H1 (cell line): Measurements from ENCODE around the gene DENND2D. TPM values are rescaled to one million over a fixed set of nuclear protein-coding genes. Genes with fewer than 3 reads are reported as not detected.

Experiments used
- BCL11A ChIP-seq, 2 experiments: IDR thresholded peaks; one replicate each; pipeline ENCODE4 v1.6.1; 2011; ENCODE audit warnings: low read depth in 2 of 2, low read length in 2 of 2, mild to moderate bottlenecking in 2 of 2
- CHD2 ChIP-seq: IDR thresholded peaks from 2 replicates; pipeline ENCODE4 v1.6.1; 2012; ENCODE audit warnings: low read length, improper control_type of control experiment
- CHD7 ChIP-seq: fragments of 300-600 bp; sonication (generic); IDR thresholded peaks from 2 replicates; pipeline ENCODE4 v1.7.1; 2012; ENCODE audit warnings: low read length, moderate library complexity, mild to moderate bottlenecking, inconsistent platforms; ENCODE audit not compliant: insufficient replicate concordance
- HDAC2 ChIP-seq, 2 experiments: fragments of 300-600 bp in 1 of 2; sonication (generic) in 1 of 2; IDR thresholded peaks; 2 replicates each; pipeline ENCODE4 v1.6.1; 2011 to 2012; ENCODE audit warnings: low read depth in 2 of 2, low read length in 2 of 2, mild to moderate bottlenecking in 2 of 2, moderate library complexity in 2 of 2, borderline replicate concordance in 1 of 2, inconsistent platforms in 1 of 2
- NRF1 ChIP-seq: IDR thresholded peaks from 2 replicates; pipeline ENCODE4 v1.6.1; 2011; ENCODE audit warnings: mild to moderate bottlenecking, low read depth, low read length, improper control_type of control experiment
- RBBP5 ChIP-seq: IDR thresholded peaks from 2 replicates; pipeline ENCODE4 v1.7.1; 2012; ENCODE audit warnings: low read depth, mild to moderate bottlenecking, inconsistent platforms, low read length, moderate library complexity, borderline replicate concordance
- RXRA ChIP-seq: IDR thresholded peaks from 2 replicates; pipeline ENCODE4 v1.6.1; 2011; ENCODE audit warnings: low read depth, mild to moderate bottlenecking, low read length, moderate library complexity; ENCODE audit not compliant: insufficient read depth
- SIX5 ChIP-seq: IDR thresholded peaks from 2 replicates; pipeline ENCODE4 v1.6.1; 2011; ENCODE audit warnings: mild to moderate bottlenecking, low read depth, low read length
- TCF12 ChIP-seq: IDR thresholded peaks from 2 replicates; pipeline ENCODE4 v1.6.1; 2011; ENCODE audit warnings: low read depth, mild to moderate bottlenecking, low read length
- YY1 ChIP-seq: IDR thresholded peaks from 2 replicates; pipeline ENCODE4 v1.6.1; 2011; ENCODE audit warnings: low read depth, mild to moderate bottlenecking, low read length
- ZNF274 ChIP-seq: IDR thresholded peaks from 2 replicates; pipeline ENCODE4 v1.7.0; 2012; ENCODE audit warnings: low read length, borderline replicate concordance; ENCODE audit errors: extremely low read depth
- polyA plus RNA-seq, 7 experiments: library from polyadenylated mRNA; depleted of rRNA in 3 of 7; stranded (reverse) in 5 of 7; unstranded in 2 of 7; fragments of >200 nt in 5 of 7; fragments of 200-250 nt in 2 of 7; gene quantifications; 1 replicate in 5 of 7; 2 replicates in 1 of 7; 4 replicates in 1 of 7; pipeline versions ENCODE4 v1.2.1 to v1.2.3, GENCODE V29; 2011 to 2013; ENCODE audit warnings: missing spikeins in 2 of 7, mixed read lengths in 2 of 7
- total RNA-seq: library from RNA; stranded (reverse); fragmentation: NEBNext Ultra II Directional; extraction: Animal tissue kit (Norgen Biotek cat#: 25700); gene quantifications from 2 replicates; pipeline ENCODE4 v1.2.1, GENCODE V29; 2021

Gene DENND2D
- total and polyA plus RNA-seq, 2 of the 8 experiments (the other 6 are each of a cell fraction or from before 2014, with no cell fraction given) = 0.58 to 1.6 TPM

- TF ChIP-seq CHD7 (no peak), ZNF274 (no peak), YY1 (no peak), HDAC2 (IDR thresholded peaks at IDR 0.05; ENCODE audit: borderline replicate concordance in 1 of 2, low read depth in 2 of 2, low read length in 2 of 2) (peak in 1 of 2 experiments; percentile 85; a peak in 1 of 4 replicates), RXRA (no peak), TCF12 (no peak), BCL11A (IDR thresholded peaks at IDR 0.05; ENCODE audit: low read depth in 2 of 2, low read length in 2 of 2) (no peak), RBBP5 (peak; percentile 69; the same call in 1 of the 2 replicates), SIX5 (no peak), NRF1 (no peak), CHD2 (no peak)
Observed at GRCh38 chr1:111139956-111140679, 60.3 kb downstream of the DENND2D start, which contains the start of the genes CEPT1 and DRAM2 (continued).
